Measurements from ENCODE around the gene SLC32A1. TPM values are rescaled to one million over a fixed set of nuclear protein-coding genes. Genes with fewer than 3 reads are reported as not detected.

The SLC32A1 gene
- total RNA-seq, 1 experiment from 2014 or later, result not detected

- BruUV-seq (replicated peaks), result no TSS peak
- CTCF ChIA-PET, result no interaction called here
- Mint-ChIP-seq H3K9me3 (ENCODE audit: low read depth, unreplicated experiment) (no peaks in the 10 kb centered on the region), H3K4me1 (ENCODE audit: low read depth, unreplicated experiment) (peaks cover 21% of the 10 kb centered on the region), H3K27ac (ENCODE audit: unreplicated experiment) (no peak overlapping the region), H3K4me3 (ENCODE audit: low read depth, unreplicated experiment) (no peak overlapping the region), H3K36me3 (ENCODE audit: insufficient read depth, unreplicated experiment) (peaks cover 20% of the 10 kb centered on the region), H3K27me3 (ENCODE audit: unreplicated experiment) (peaks cover 33% of the 10 kb centered on the region)
- no peak for DNase-seq
- intact Hi-C loops (cut with micrococcal nuclease; ENCODE audit: unreplicated experiment), result no loop called here
- TF ChIP-seq CTCF (IDR thresholded peaks at IDR 0.05; ENCODE audit: unreplicated experiment), result no peak
Measured at GRCh38 chr20:38745757-38746156, 21.5 kb downstream of the SLC32A1 start.

- intact Hi-C loops (cut with micrococcal nuclease; ENCODE audit: unreplicated experiment), result no loop called here
- DNase-seq, result no peak
Measured at GRCh38 chr20:38747495-38748096, 23.3 kb downstream of the SLC32A1 start.

GRCh38 chr20:38748097-38748860 lies 24.0 kb downstream of the SLC32A1 start, which contains the start of gene ACTR5:
TSS of gene ACTR5 (plus strand) at chr20:38748460. CDS start at chr20:38748479, 19 bp downstream.
- H3K36me3 Mint-ChIP-seq (ENCODE audit: insufficient read depth, unreplicated experiment), result peaks cover 20% of the 10 kb centered on the region
- peak within 1 kb of the TSS; percentile 80 for H3K27ac Mint-ChIP-seq (ENCODE audit: unreplicated experiment)
- peaks cover 21% of the 10 kb centered on the region for H3K4me1 Mint-ChIP-seq (ENCODE audit: low read depth, unreplicated experiment)
- H3K4me3 Mint-ChIP-seq (ENCODE audit: low read depth, unreplicated experiment), result peak within 1 kb of the TSS; percentile 89
- CTCF ChIA-PET, result interaction anchor here (0.5 to 2.2 kb wide), 3 partner anchors 16 to 211 kb away, joined by 3 to 6 read pairs (median 5); no protein-coding TSS in a partner anchor
- no peaks in the 10 kb centered on the region for H3K9me3 Mint-ChIP-seq (ENCODE audit: low read depth, unreplicated experiment)
- peaks cover 8% of the 10 kb centered on the region for H3K27me3 Mint-ChIP-seq (ENCODE audit: unreplicated experiment)
- intact Hi-C loops (cut with micrococcal nuclease; ENCODE audit: unreplicated experiment), result no loop called here
- BruUV-seq (replicated peaks), result no TSS peak
- TF ChIP-seq CTCF (IDR thresholded peaks at IDR 0.05; ENCODE audit: unreplicated experiment), result no peak
- peak; percentile 100 for DNase-seq

More at GRCh38 chr20:38747495-38748096, 23.3 kb downstream of the SLC32A1 start:
- Mint-ChIP-seq H3K4me1 (ENCODE audit: low read depth, unreplicated experiment) (peaks cover 21% of the 10 kb centered on the region), H3K27me3 (ENCODE audit: unreplicated experiment) (peaks cover 15% of the 10 kb centered on the region), H3K9me3 (ENCODE audit: low read depth, unreplicated experiment) (no peaks in the 10 kb centered on the region), H3K27ac (ENCODE audit: unreplicated experiment) (peak overlapping the region; percentile 80), H3K36me3 (ENCODE audit: insufficient read depth, unreplicated experiment) (peaks cover 20% of the 10 kb centered on the region), H3K4me3 (ENCODE audit: low read depth, unreplicated experiment) (peak overlapping the region; percentile 89)
- CTCF ChIA-PET, result interaction anchor here (0.5 to 2.2 kb wide), 2 partner anchors 17 to 103 kb away, joined by 5 to 6 read pairs; no protein-coding TSS in a partner anchor
- no TSS peak for BruUV-seq (replicated peaks)
- no peak for TF ChIP-seq CTCF (IDR thresholded peaks at IDR 0.05; ENCODE audit: unreplicated experiment)

- Mint-ChIP-seq H3K36me3 (ENCODE audit: insufficient read depth, unreplicated experiment) (peaks cover 20% of the 10 kb centered on the region), H3K27me3 (ENCODE audit: unreplicated experiment) (peaks cover 3% of the 10 kb centered on the region), H3K4me1 (ENCODE audit: low read depth, unreplicated experiment) (peaks cover 21% of the 10 kb centered on the region), H3K9me3 (ENCODE audit: low read depth, unreplicated experiment) (no peaks in the 10 kb centered on the region), H3K4me3 (ENCODE audit: low read depth, unreplicated experiment) (peak overlapping the region; percentile 89), H3K27ac (ENCODE audit: unreplicated experiment) (no peak overlapping the region)
- intact Hi-C loops (cut with micrococcal nuclease; ENCODE audit: unreplicated experiment), result no loop called here
- no TSS peak for BruUV-seq (replicated peaks)
- no peak for TF ChIP-seq CTCF (IDR thresholded peaks at IDR 0.05; ENCODE audit: unreplicated experiment)
- CTCF ChIA-PET, result interaction anchor here (0.6 to 2.2 kb wide), 2 partner anchors 16 to 211 kb away, joined by 3 to 6 read pairs; no protein-coding TSS in a partner anchor
- DNase-seq, result peak; percentile 70
Measured at GRCh38 chr20:38748861-38749149, 24.5 kb downstream of the SLC32A1 start.
